HG03565 (cell line): Measurements from ENCODE around the gene CAMTA1.

ENCODE experiments used
- ATAC-seq: cut with Tn5 transposase; IDR thresholded peaks from one replicate; pipeline ENCODE4 v1.9.1; 2021; ENCODE audit warnings: mild to moderate bottlenecking, moderate library complexity; ENCODE audit not compliant: unreplicated experiment

Gene CAMTA1

GRCh38 chr1:7235871-7236517 is 450.7 kb downstream of the CAMTA1 start:
- no peak for ATAC-seq

- no peak for ATAC-seq
These were observed 451.7 kb downstream of the CAMTA1 start for GRCh38 chr1:7236844-7237515.

GRCh38 chr1:7247158-7247557 is 461.9 kb downstream of the CAMTA1 start:
- no peak for ATAC-seq

GRCh38 chr1:7247791-7248548 is 462.7 kb downstream of the CAMTA1 start:
- no peak for ATAC-seq

GRCh38 chr1:7248549-7249199 is 463.4 kb downstream of the CAMTA1 start:
- ATAC-seq = no peak

- no peak for ATAC-seq
These were observed 464.3 kb downstream of the CAMTA1 start for GRCh38 chr1:7249516-7249915.

GRCh38 chr1:7250176-7250575 is 464.9 kb downstream of the CAMTA1 start:
- no peak for ATAC-seq

GRCh38 chr1:7250597-7251453 is 465.6 kb downstream of the CAMTA1 start:
- ATAC-seq = no peak

GRCh38 chr1:7251454-7251800 is 466.2 kb downstream of the CAMTA1 start:
- no peak for ATAC-seq

GRCh38 chr1:7252411-7253117 is 467.3 kb downstream of the CAMTA1 start:
- no peak for ATAC-seq

- ATAC-seq = no peak
These were observed 467.8 kb downstream of the CAMTA1 start for GRCh38 chr1:7253118-7253480.

- ATAC-seq = no peak
These were observed 468.8 kb downstream of the CAMTA1 start for GRCh38 chr1:7253988-7254587.

- ATAC-seq = no peak
These were observed 470.2 kb downstream of the CAMTA1 start for GRCh38 chr1:7255303-7256058.

GRCh38 chr1:7256526-7256925 is 471.3 kb downstream of the CAMTA1 start:
- ATAC-seq = no peak

- ATAC-seq = no peak
These were observed 472.0 kb downstream of the CAMTA1 start for GRCh38 chr1:7257225-7257624.

- no peak for ATAC-seq
These were observed 473.4 kb downstream of the CAMTA1 start for GRCh38 chr1:7258589-7259135.

GRCh38 chr1:7259955-7260354 is 474.7 kb downstream of the CAMTA1 start:
- ATAC-seq = no peak

- ATAC-seq = no peak
These were observed 476.2 kb downstream of the CAMTA1 start for GRCh38 chr1:7261490-7261889.

GRCh38 chr1:7262611-7263010 is 477.4 kb downstream of the CAMTA1 start:
- ATAC-seq = no peak
